ENCODE measurements around the gene CCDC141. TPM values are rescaled to one million over a fixed set of nuclear protein-coding genes. Genes with fewer than 3 reads are reported as not detected.

The CCDC141 gene
- total RNA-seq, 1 experiment from 2014 or later, result 11.5 TPM

DNA sequence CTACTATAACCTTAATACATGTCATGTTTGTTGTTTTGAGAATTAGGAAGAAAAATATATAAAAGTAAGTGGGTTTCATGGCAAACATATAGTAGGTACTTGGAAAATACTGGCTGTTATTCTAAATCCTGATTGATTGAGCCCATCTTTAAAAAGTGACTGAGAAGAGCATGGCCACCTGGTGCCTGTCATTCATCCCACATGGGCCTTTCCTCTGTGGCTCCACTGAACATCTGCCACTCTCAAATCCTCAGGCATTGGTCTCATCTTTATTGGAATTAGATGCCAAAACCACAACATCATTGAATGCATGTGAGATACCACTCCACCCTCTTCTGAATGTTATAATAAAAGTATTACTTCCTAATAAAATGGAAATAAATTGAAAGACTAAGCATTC is 141.1 kb downstream of the CCDC141 start:
- no peaks in the 10 kb centered on the region for H3K9me3 Mint-ChIP-seq (ENCODE audit: unreplicated experiment)
- no peak overlapping the region for H3K4me3 ChIP-seq (ENCODE audit: low read depth, low read length)
- H3K9me3 ChIP-seq, result no peaks in the 10 kb centered on the region
- H3K27me3 ChIP-seq (replicated peaks; ENCODE audit: control insufficient read depth, insufficient read depth, low read length), result no peaks in the 10 kb centered on the region
- intact Hi-C loops (cut with micrococcal nuclease; ENCODE audit: unreplicated experiment), result no loop called here
- H3K27ac Mint-ChIP-seq (ENCODE audit: unreplicated experiment), result no peak overlapping the region
- DNase-seq, result no peak
- no TSS peak for BruUV-seq (replicated peaks)
- H3K4me1 ChIP-seq, result no peaks in the 10 kb centered on the region
- no peaks in the 10 kb centered on the region for H3K27me3 Mint-ChIP-seq (ENCODE audit: insufficient read depth, unreplicated experiment)
- no peaks in the 10 kb centered on the region for H3K4me1 Mint-ChIP-seq (ENCODE audit: low read depth, unreplicated experiment)
- no peak for TF ChIP-seq CTCF (IDR thresholded peaks at IDR 0.05; ENCODE audit: insufficient read depth in 1 of 2, low read depth in 1 of 2, low read length in 1 of 2, severe bottlenecking in 1 of 2, unreplicated experiment in 1 of 2)
- no peak overlapping the region for H3K4me3 Mint-ChIP-seq (ENCODE audit: unreplicated experiment)
- H3K36me3 Mint-ChIP-seq (ENCODE audit: insufficient read depth, unreplicated experiment), result peaks cover 5% of the 10 kb centered on the region
- no peaks in the 10 kb centered on the region; the same call in 1 of the 2 replicates for H3K36me3 ChIP-seq (ENCODE audit: control insufficient read depth, insufficient read depth, low read length)
- ChIA-PET POLR2A (no interaction called here), CTCF (no interaction called here)

DNA sequence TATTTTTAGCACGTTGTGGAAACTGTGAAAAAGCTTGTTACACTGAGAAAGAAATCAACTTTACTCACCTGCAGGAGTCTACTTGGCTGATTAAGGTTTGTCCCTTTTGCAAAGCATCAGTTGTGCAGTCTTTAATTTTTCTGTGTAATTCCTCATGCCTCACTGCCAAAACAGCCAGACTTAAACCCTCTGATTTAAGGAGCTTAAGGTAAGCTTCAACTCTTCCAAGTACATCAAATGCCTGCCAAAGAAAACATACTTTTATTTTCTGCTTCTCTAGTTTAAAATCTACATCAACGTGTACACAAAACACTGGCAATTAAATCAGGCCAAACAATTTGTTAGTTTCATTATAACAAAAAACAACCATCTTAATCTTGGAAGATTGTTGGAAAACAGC is 144.7 kb downstream of the CCDC141 start:
- Mint-ChIP-seq H3K27ac (ENCODE audit: unreplicated experiment) (no peak overlapping the region), H3K4me3 (ENCODE audit: unreplicated experiment) (no peak overlapping the region), H3K27me3 (ENCODE audit: insufficient read depth, unreplicated experiment) (no peaks in the 10 kb centered on the region), H3K36me3 (ENCODE audit: insufficient read depth, unreplicated experiment) (peaks cover 5% of the 10 kb centered on the region), H3K4me1 (ENCODE audit: low read depth, unreplicated experiment) (no peaks in the 10 kb centered on the region), H3K9me3 (ENCODE audit: unreplicated experiment) (no peaks in the 10 kb centered on the region)
- no peak for DNase-seq
- Histone ChIP-seq H3K9me3 (no peaks in the 10 kb centered on the region), H3K4me3 (ENCODE audit: low read depth, low read length) (no peak overlapping the region), H3K36me3 (ENCODE audit: control insufficient read depth, insufficient read depth, low read length) (no peaks in the 10 kb centered on the region; the same call in 1 of the 2 replicates), H3K4me1 (no peaks in the 10 kb centered on the region), H3K27me3 (replicated peaks; ENCODE audit: control insufficient read depth, insufficient read depth, low read length) (no peaks in the 10 kb centered on the region)
- CTCF ChIA-PET, result no interaction called here
- no TSS peak for BruUV-seq (replicated peaks)
- POLR2A ChIA-PET, result no interaction called here
- TF ChIP-seq CTCF (IDR thresholded peaks at IDR 0.05; ENCODE audit: insufficient read depth in 1 of 2, low read depth in 1 of 2, low read length in 1 of 2, severe bottlenecking in 1 of 2, unreplicated experiment in 1 of 2), result no peak
- intact Hi-C loops (cut with micrococcal nuclease; ENCODE audit: unreplicated experiment), result no loop called here

DNA sequence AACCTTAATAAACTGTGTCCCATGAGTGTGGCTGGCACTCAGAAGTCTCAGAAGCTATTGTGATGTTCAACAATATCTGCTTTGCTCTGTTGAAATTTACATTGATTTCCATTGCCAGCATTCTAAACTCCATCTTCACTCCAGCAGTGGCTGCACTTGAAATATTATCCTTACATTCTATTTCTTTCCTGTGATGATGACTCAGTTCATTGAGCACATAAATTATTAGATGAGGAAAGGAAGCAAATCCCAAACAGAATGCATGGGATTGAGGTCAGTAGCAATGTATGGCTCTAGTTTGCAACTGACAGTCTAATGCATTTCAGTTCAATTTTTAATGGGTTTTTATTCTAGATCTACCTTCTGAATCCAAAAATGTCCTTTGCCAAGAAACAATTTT is 150.3 kb downstream of the CCDC141 start:
- Histone ChIP-seq H3K4me1 (no peaks in the 10 kb centered on the region), H3K4me3 (ENCODE audit: low read depth, low read length) (no peak overlapping the region), H3K27me3 (replicated peaks; ENCODE audit: control insufficient read depth, insufficient read depth, low read length) (no peaks in the 10 kb centered on the region), H3K9me3 (no peaks in the 10 kb centered on the region), H3K36me3 (ENCODE audit: control insufficient read depth, insufficient read depth, low read length) (no peaks in the 10 kb centered on the region)
- intact Hi-C loops (cut with micrococcal nuclease; ENCODE audit: unreplicated experiment), result no loop called here
- DNase-seq, result no peak
- no peaks in the 10 kb centered on the region for H3K9me3 Mint-ChIP-seq (ENCODE audit: unreplicated experiment)
- POLR2A ChIA-PET, result no interaction called here
- CTCF ChIA-PET, result no interaction called here
- BruUV-seq (replicated peaks), result no TSS peak
- H3K27me3 Mint-ChIP-seq (ENCODE audit: insufficient read depth, unreplicated experiment), result no peaks in the 10 kb centered on the region
- H3K27ac Mint-ChIP-seq (ENCODE audit: unreplicated experiment), result no peak overlapping the region
- no peaks in the 10 kb centered on the region for H3K4me1 Mint-ChIP-seq (ENCODE audit: low read depth, unreplicated experiment)
- H3K4me3 Mint-ChIP-seq (ENCODE audit: unreplicated experiment), result no peak overlapping the region
- peaks cover 3% of the 10 kb centered on the region for H3K36me3 Mint-ChIP-seq (ENCODE audit: insufficient read depth, unreplicated experiment)
- no peak for TF ChIP-seq CTCF (IDR thresholded peaks at IDR 0.05; ENCODE audit: insufficient read depth in 1 of 2, low read depth in 1 of 2, low read length in 1 of 2, severe bottlenecking in 1 of 2, unreplicated experiment in 1 of 2)

Measured in Caco-2 (cell line).